Measurements from ENCODE around the gene RAD9A. TPM values are rescaled to one million over a fixed set of nuclear protein-coding genes. Genes with fewer than 3 reads are reported as not detected.

The RAD9A gene
- total RNA-seq, 1 donor from 2014 or later, result 9.4 TPM

- no peaks in the 10 kb centered on the region for H3K9me3 Mint-ChIP-seq (ENCODE audit: unreplicated experiment)
- no peak overlapping the region for H3K4me2 ChIP-seq (ENCODE audit: low read length)
- H3K79me2 ChIP-seq (ENCODE audit: insufficient read depth, low read length), result peaks cover 18% of the 10 kb centered on the region
- H3K4me1 ChIP-seq (ENCODE audit: insufficient read depth, low read length), result peaks cover 17% of the 10 kb centered on the region
- peaks cover 13% of the 10 kb centered on the region for H3K27me3 Mint-ChIP-seq (ENCODE audit: low read depth, unreplicated experiment)
- TF ChIP-seq CTCF (IDR thresholded peaks at IDR 0.05; ENCODE audit: insufficient read depth, low read depth, low read length), result no peak
- no peak for TF ChIP-seq EZH2 (IDR thresholded peaks at IDR 0.05; ENCODE audit: insufficient read depth, low read length)
- no peak overlapping the region for H3K4me3 Mint-ChIP-seq (ENCODE audit: unreplicated experiment)
- H3K9me3 ChIP-seq (ENCODE audit: insufficient read depth, low read depth, low read length), result no peaks in the 10 kb centered on the region
- peaks cover 14% of the 10 kb centered on the region for H4K20me1 ChIP-seq (ENCODE audit: insufficient read depth, low read length)
- no peak overlapping the region for H2AFZ ChIP-seq (ENCODE audit: low read depth, low read length)
- no peak overlapping the region for H3K27ac ChIP-seq (ENCODE audit: low read depth, low read length)
- H3K9ac ChIP-seq (ENCODE audit: low read length), result no peak overlapping the region
- H3K36me3 ChIP-seq (ENCODE audit: insufficient read depth, low read length), result no peaks in the 10 kb centered on the region
- H3K4me1 Mint-ChIP-seq (ENCODE audit: low read depth, unreplicated experiment), result peaks cover 7% of the 10 kb centered on the region
- FAIRE-seq, result no peak
- no peaks in the 10 kb centered on the region for H3K27me3 ChIP-seq (ENCODE audit: insufficient read depth, low read length)
- H3K4me3 ChIP-seq (ENCODE audit: insufficient read depth, low read depth, low read length), result no peak overlapping the region
- peaks cover 9% of the 10 kb centered on the region for H3K36me3 Mint-ChIP-seq (ENCODE audit: low read depth, unreplicated experiment)
- no peak overlapping the region for H3K27ac Mint-ChIP-seq (ENCODE audit: unreplicated experiment)
- DNase-seq (ENCODE audit: low read depth), result no peak
These were observed 12.9 kb downstream of the RAD9A start for GRCh38 chr11:67404515-67405195.

- H3K4me3 Mint-ChIP-seq (ENCODE audit: unreplicated experiment), result no peak overlapping the region
- no peaks in the 10 kb centered on the region for H3K9me3 ChIP-seq (ENCODE audit: insufficient read depth, low read depth, low read length)
- TF ChIP-seq CTCF (IDR thresholded peaks at IDR 0.05; ENCODE audit: insufficient read depth, low read depth, low read length) (no peak), EZH2 (IDR thresholded peaks at IDR 0.05; ENCODE audit: insufficient read depth, low read length) (no peak)
- peaks cover 4% of the 10 kb centered on the region for H3K27me3 ChIP-seq (ENCODE audit: insufficient read depth, low read length)
- no peaks in the 10 kb centered on the region for H3K36me3 ChIP-seq (ENCODE audit: insufficient read depth, low read length)
- H2AFZ ChIP-seq (ENCODE audit: low read depth, low read length), result no peak overlapping the region
- peaks cover 14% of the 10 kb centered on the region for H3K4me1 ChIP-seq (ENCODE audit: insufficient read depth, low read length)
- H3K27ac ChIP-seq (ENCODE audit: low read depth, low read length), result no peak overlapping the region
- peaks cover 12% of the 10 kb centered on the region for H4K20me1 ChIP-seq (ENCODE audit: insufficient read depth, low read length)
- H3K27ac Mint-ChIP-seq (ENCODE audit: unreplicated experiment), result no peak overlapping the region
- H3K4me3 ChIP-seq (ENCODE audit: insufficient read depth, low read depth, low read length), result no peak overlapping the region
- no peak overlapping the region for H3K9ac ChIP-seq (ENCODE audit: low read length)
- no peak for FAIRE-seq
- peaks cover 6% of the 10 kb centered on the region for H3K4me1 Mint-ChIP-seq (ENCODE audit: low read depth, unreplicated experiment)
- H3K27me3 Mint-ChIP-seq (ENCODE audit: low read depth, unreplicated experiment), result peaks cover 14% of the 10 kb centered on the region
- no peaks in the 10 kb centered on the region for H3K9me3 Mint-ChIP-seq (ENCODE audit: unreplicated experiment)
- peaks cover 8% of the 10 kb centered on the region for H3K36me3 Mint-ChIP-seq (ENCODE audit: low read depth, unreplicated experiment)
- no peak overlapping the region for H3K4me2 ChIP-seq (ENCODE audit: low read length)
- peaks cover 13% of the 10 kb centered on the region for H3K79me2 ChIP-seq (ENCODE audit: insufficient read depth, low read length)
- no peak for DNase-seq (ENCODE audit: low read depth)
These were observed 13.4 kb downstream of the RAD9A start for GRCh38 chr11:67405196-67405567.

GRCh38 chr11:67405688-67406339 is 14.0 kb downstream of the RAD9A start:
- peak overlapping the region; percentile 50 for H3K4me3 Mint-ChIP-seq (ENCODE audit: unreplicated experiment)
- TF ChIP-seq CTCF (IDR thresholded peaks at IDR 0.05; ENCODE audit: insufficient read depth, low read depth, low read length), result no peak
- H3K36me3 Mint-ChIP-seq (ENCODE audit: low read depth, unreplicated experiment), result peaks cover 3% of the 10 kb centered on the region
- no peaks in the 10 kb centered on the region for H3K9me3 Mint-ChIP-seq (ENCODE audit: unreplicated experiment)
- no peak overlapping the region for H3K4me3 ChIP-seq (ENCODE audit: insufficient read depth, low read depth, low read length)
- peaks cover 14% of the 10 kb centered on the region for H3K27me3 Mint-ChIP-seq (ENCODE audit: low read depth, unreplicated experiment)
- H3K9ac ChIP-seq (ENCODE audit: low read length), result no peak overlapping the region
- H3K36me3 ChIP-seq (ENCODE audit: insufficient read depth, low read length), result no peaks in the 10 kb centered on the region
- H3K79me2 ChIP-seq (ENCODE audit: insufficient read depth, low read length), result peaks cover 6% of the 10 kb centered on the region
- no peaks in the 10 kb centered on the region for H3K4me1 Mint-ChIP-seq (ENCODE audit: low read depth, unreplicated experiment)
- no peaks in the 10 kb centered on the region for H3K9me3 ChIP-seq (ENCODE audit: insufficient read depth, low read depth, low read length)
- H4K20me1 ChIP-seq (ENCODE audit: insufficient read depth, low read length), result peaks cover 5% of the 10 kb centered on the region
- FAIRE-seq (no peak), DNase-seq (ENCODE audit: low read depth) (no peak)
- H3K27me3 ChIP-seq (ENCODE audit: insufficient read depth, low read length), result peaks cover 7% of the 10 kb centered on the region
- peaks cover 8% of the 10 kb centered on the region for H3K4me1 ChIP-seq (ENCODE audit: insufficient read depth, low read length)
- no peak overlapping the region for H3K27ac Mint-ChIP-seq (ENCODE audit: unreplicated experiment)
- H2AFZ ChIP-seq (ENCODE audit: low read depth, low read length), result no peak overlapping the region
- no peak overlapping the region for H3K4me2 ChIP-seq (ENCODE audit: low read length)
- no peak overlapping the region for H3K27ac ChIP-seq (ENCODE audit: low read depth, low read length)

Measured in astrocyte (in vitro differentiated cells and primary cell).